ENCODE measurements around the gene NT5C1A. TPM values are rescaled to one million over a fixed set of nuclear protein-coding genes. Genes with fewer than 3 reads are reported as not detected.

The NT5C1A gene
- total RNA-seq: 0.42 TPM
- long read RNA-seq: 0 reads

- no peak for DNase-seq (ENCODE audit: low spot score)
Observed at GRCh38 chr1:39671793-39672550, at the start of gene NT5C1A. Gene NT5C1A (minus strand): TSS chr1:39672107. CDS start chr1:39672038, 69 bp downstream.

GRCh38 chr1:39721664-39722063 is 49.8 kb upstream of the NT5C1A start:
- DNase-seq (ENCODE audit: low spot score): no peak

- DNase-seq (ENCODE audit: low spot score): no peak
Observed at GRCh38 chr1:39720094-39720999, 48.4 kb upstream of the NT5C1A start.

GRCh38 chr1:39717809-39718208 is 45.9 kb upstream of the NT5C1A start:
- no peak for DNase-seq (ENCODE audit: low spot score)

- no peak for DNase-seq (ENCODE audit: low spot score)
Observed at GRCh38 chr1:39713557-39713956, 41.6 kb upstream of the NT5C1A start.

GRCh38 chr1:39711966-39712340 is 40.0 kb upstream of the NT5C1A start:
- DNase-seq (ENCODE audit: low spot score): no peak

- DNase-seq (ENCODE audit: low spot score): no peak
Observed at GRCh38 chr1:39711104-39711965, 39.4 kb upstream of the NT5C1A start.

GRCh38 chr1:39707506-39707905 is 35.6 kb upstream of the NT5C1A start:
- DNase-seq (ENCODE audit: low spot score): no peak

GRCh38 chr1:39704757-39705156 is 32.9 kb upstream of the NT5C1A start:
- DNase-seq (ENCODE audit: low spot score): no peak

GRCh38 chr1:39701049-39701439 is 29.1 kb upstream of the NT5C1A start:
- no peak for DNase-seq (ENCODE audit: low spot score)

GRCh38 chr1:39700348-39700747 is 28.4 kb upstream of the NT5C1A start:
- no peak for DNase-seq (ENCODE audit: low spot score)

- DNase-seq (ENCODE audit: low spot score): no peak
Observed at GRCh38 chr1:39699419-39699818, 27.5 kb upstream of the NT5C1A start.

GRCh38 chr1:39698568-39698967 is 26.7 kb upstream of the NT5C1A start:
- peak; percentile 39 for DNase-seq (ENCODE audit: low spot score)

- no peak for DNase-seq (ENCODE audit: low spot score)
Observed at GRCh38 chr1:39696448-39696847, 24.5 kb upstream of the NT5C1A start.

GRCh38 chr1:39695016-39695415 is 23.1 kb upstream of the NT5C1A start:
- peak; percentile 11 for DNase-seq (ENCODE audit: low spot score)

- peak; percentile 14 for DNase-seq (ENCODE audit: low spot score)
Observed at GRCh38 chr1:39694026-39694425, 22.1 kb upstream of the NT5C1A start.

- DNase-seq (ENCODE audit: low spot score): peak; percentile 86
Observed at GRCh38 chr1:39692152-39693074, 20.5 kb upstream of the NT5C1A start.

- peak; percentile 94 for DNase-seq (ENCODE audit: low spot score)
Observed at GRCh38 chr1:39691383-39692151, 19.7 kb upstream of the NT5C1A start, which contains the start of gene HPCAL4. Gene HPCAL4 (minus strand): TSS chr1:39691433. CDS start chr1:39684603, 6,830 bp downstream.

- DNase-seq (ENCODE audit: low spot score): no peak
Observed at GRCh38 chr1:39690794-39691382, 19.0 kb upstream of the NT5C1A start.
